Activated CD8-positive, alpha-beta memory T cell treated with anti-CD3 and anti-CD28 coated beads, Interleukin-2, amount 50 U/mL, for 1 hour (primary cell): Measurements from ENCODE around the gene OSBPL5.

Experiments used
- DNase-seq: peaks from one replicate; pipeline ENCODE4 v3.0.0-alpha.2; 2020; ENCODE audit errors: extremely low read depth

The OSBPL5 gene

DNA sequence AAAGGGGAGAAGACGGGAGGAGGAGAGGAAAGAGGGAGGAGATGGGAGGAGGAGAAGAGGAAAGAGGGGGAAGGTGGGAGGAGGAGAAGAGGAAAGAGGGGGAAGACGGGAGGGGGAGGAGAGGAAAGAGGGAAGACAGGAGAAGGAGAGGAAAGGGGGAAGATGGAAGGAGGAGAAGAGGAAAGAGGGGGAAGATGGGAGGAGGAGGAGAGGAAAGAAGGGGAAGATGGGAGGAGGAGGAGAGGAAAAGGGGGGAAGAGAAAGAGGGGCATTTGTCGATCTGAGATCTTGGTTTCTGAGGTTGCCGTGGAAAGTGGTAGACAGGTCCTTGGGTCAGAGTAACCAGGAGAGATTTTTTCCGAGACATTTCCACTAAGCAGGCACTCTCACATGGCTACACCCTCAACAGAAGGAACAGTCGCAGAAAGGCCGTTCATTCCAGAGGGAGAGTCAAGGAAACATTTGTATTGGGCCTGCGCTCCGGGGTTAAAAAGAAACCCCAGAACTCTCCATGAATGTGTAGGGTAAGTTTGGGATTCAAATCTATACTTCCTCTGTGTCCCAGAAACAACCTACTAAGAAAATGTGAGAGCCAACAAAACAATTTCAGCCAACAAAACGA lies 68.1 kb downstream of the OSBPL5 start:
- no peak for DNase-seq

DNA sequence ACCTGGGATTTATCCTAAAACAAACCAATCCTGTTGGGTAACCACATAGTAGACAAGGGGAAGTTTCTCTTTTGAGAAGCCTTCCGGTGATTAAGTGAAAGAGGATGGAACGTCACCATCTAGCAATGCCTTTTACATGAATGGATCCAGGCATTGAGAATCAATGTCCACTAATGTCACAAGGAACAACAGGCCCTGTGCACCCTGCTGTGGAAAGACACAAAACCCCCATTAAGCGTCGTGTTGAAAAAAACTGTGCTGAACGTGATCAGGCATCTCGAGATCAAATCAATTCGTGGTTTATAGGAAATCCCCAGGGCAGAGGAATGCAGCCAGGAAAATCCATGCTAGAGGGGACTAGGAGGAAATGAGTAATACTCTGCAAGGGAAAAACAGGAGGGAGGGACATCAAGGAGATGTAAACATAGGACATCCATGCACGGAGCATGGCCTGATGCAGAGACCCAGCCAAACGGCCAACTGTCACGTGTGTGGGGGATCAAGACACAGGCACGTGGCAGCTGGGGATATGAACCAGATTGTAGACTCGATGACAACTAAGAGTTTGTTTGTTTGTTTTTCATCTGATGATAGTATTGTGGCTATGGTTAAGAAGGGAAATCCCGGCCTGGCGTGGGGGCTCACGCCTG lies 69.3 kb downstream of the OSBPL5 start:
- no peak for DNase-seq

DNA sequence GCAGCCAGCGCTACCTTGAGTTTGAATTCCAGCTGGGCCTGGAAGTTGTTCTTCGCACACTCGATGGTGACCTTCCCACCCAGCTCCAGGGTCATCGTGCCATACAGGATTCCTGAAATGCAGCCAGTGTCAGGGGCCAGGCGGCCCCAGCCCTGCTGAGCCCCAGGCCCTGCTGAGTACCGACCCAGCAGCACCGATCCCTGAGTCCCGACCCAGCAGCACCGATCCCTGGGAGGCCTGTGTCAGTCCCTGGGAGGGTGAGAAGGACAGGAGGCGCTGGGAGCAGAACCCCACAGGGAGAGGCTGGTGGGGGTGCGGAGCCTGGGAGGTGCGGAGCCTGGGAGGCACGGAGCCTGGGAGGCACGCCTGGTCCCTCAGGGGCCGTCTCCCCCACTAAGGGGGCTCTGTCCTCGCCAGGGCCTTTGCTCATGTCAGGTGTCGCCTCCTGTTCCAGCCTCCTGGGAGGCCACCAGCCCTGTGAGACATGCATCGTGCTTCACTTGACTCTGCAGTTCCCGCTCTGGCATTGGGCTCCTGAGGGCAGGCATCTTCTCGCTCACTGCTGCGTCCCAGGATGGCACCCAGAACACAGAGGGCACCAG lies 70.8 kb downstream of the OSBPL5 start:
- no peak for DNase-seq

DNA sequence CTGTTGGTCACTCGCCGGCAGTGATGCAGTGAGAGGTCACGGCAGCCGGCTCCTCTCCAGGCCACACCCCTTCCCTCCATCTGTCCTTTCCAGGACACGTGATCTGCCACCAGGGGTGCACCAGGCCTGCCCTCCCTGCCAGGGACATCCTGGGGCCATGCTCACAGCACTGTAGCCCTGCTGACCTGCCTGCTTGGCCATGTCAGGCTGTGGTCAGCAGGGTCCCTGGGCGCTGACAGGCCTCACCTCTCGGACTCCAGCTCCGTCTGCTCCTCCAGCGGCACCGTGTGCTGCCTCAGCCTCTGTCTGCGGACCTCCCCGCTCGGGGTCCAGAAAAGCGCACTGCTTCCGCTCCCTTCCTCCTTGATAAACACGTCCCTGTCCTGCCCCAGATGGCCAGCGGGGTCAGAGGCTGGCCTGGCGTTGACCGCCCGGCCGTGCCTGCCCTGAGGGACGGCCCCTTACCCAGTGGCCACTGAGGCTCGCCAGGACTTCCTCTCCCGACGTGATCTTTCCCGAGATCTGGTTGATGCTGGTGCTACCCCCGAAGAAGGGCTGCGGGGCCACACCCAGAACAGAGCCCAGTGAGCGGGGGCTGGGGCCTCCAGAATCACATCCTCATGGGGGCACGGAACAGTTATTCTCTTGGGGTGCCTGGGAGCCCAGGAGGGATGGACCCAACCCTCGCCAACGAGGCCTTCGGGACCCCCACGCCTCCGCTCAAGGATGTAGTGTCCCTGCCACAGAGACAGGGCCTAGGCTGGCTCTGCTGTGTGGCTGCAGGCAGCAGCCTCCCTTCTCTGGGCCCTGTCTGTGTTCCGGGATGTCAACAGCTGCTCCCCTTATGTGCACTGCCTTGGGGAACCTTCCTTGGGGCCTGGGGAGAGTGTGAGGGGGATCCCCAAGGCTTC lies 71.6 kb downstream of the OSBPL5 start:
- no peak for DNase-seq

DNA sequence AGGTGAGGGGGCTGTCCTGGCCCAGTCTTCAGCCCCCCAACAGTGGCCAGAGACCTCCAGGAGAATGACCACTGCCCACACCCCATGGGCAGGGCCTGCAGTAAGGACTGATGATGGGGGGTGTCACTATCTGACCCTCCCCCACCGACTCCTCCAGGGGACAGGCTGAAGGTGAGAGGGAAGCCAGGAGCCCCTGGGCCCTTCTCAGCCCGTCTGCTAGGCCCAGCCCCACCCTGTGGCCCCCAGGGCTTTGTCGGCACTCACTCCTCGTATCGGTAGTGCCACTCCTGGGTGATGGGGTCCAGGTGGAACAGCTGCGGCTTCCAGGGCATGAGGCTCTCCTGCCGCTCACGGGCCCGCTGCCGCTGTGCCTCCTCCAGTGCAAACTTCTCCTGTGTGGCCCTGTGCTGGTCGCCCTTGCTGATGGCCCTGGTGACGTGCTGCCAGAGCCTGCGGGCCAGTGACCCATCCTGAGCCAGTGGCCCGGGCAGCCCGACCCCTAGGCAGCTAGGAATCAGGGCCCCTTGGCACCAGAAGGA lies 72.4 kb downstream of the OSBPL5 start:
- DNase-seq: no peak

DNA sequence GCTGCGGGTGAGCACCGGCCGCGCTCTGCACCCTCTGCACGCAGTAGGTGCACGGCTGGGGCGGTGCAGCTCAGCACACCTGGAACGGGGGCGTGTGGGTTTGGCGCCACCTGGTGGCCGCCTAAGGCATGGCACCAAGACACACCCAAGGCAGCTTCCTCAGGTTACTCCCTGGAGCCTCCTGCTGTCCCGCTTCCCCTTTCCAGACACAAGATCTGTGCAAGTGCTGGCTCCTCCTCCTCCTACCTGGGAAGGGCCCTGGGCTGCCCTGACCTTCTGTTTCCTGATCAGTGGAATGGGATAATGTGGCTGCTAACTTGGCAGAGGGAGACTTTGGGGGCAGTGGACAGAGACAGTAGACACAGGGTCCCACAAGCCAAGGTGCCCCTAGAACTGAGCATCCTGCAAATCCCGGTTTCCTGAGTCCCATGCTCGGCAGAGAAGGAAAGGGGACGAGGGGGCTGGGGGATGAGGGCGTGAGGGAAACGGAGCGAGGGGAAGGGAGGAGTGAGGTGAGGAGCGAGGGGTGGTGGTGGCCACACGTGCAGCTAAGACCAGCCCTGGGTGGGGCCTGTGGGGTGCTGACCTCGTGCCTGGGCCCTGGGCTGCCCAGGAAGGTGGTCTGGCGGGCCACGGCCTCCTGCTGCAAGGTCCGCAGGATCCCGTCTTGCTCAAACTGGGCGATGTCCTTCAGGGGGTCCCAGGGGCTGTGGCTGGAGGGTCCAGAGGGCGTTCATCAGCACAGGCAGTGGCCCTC lies 73.1 kb downstream of the OSBPL5 start:
- DNase-seq: peak; percentile 24

DNA sequence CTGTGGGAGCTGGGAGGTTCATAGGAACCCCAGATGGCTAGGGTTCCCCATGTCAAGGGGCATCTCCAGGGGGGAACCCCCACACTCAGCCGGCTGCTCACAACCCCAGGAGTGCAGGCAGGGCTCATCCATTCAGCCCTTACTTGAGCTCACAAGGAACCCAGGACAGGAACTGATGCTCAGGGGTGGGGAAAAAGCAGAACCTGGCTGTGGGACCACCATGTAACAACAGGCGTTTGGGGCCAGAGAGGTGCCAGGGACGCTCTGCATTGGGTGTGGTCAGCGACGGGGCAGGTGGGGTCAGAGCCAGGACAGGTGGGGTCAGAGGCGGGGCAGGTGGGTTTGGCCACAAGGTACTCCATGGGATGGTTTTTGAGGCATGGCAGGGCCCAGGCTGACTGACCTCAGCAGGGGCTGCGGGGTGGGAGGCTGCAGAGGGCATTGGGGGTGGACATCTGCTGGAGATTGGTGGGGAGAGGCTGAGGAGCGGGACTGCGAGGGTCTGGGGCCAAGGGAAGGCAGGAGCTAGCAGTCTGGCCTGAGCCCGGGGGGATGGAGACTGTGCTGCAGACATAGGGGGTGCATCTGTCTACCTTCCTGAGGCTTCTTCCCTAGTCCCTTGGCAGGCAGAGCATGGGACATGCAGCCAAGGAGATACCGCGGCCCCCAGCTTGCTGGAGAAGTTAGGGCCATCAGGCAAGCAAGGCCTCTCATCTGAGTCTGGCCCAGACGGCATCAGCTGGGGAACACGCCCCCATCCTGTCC lies 73.8 kb downstream of the OSBPL5 start:
- DNase-seq: no peak

DNA sequence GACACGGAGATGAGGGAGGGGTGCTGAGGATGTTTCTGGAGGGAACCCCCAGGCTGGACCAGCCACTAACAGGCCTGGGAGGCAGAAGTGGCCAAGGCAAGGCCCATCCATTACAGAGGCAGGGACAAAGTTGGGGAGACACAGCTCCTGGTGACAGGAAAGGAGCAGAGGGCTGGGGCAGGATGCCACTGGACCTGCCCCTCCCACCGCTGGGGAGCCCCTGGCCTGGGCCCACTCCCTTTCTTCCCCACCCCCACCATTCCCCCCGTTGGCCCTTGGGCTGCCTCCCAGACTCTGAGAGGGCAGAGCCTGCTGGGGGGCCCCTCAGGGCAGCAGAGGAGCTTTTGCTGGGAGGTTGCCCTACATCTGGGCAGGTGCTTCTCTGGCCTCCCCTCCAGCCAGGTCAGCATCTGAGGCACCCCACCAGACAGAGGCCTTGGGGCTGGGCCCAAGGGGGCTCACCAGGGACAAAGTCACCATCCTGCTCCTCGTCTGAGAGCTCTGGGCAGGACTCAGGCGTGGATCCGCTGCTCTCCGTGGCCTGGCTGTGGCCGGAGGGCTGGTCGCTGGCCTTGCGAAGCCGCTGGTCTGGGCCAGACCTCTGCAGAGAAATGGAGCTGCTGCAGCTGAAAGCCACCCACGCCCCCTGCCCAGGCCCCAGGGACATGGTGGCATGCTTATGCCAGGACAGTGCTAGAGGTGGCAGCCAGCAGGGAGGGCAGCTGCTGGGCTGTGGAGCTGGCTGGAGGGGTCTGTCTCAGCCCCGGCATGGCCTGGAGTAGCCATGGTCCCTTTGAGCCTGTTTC lies 74.8 kb downstream of the OSBPL5 start:
- DNase-seq: no peak

DNA sequence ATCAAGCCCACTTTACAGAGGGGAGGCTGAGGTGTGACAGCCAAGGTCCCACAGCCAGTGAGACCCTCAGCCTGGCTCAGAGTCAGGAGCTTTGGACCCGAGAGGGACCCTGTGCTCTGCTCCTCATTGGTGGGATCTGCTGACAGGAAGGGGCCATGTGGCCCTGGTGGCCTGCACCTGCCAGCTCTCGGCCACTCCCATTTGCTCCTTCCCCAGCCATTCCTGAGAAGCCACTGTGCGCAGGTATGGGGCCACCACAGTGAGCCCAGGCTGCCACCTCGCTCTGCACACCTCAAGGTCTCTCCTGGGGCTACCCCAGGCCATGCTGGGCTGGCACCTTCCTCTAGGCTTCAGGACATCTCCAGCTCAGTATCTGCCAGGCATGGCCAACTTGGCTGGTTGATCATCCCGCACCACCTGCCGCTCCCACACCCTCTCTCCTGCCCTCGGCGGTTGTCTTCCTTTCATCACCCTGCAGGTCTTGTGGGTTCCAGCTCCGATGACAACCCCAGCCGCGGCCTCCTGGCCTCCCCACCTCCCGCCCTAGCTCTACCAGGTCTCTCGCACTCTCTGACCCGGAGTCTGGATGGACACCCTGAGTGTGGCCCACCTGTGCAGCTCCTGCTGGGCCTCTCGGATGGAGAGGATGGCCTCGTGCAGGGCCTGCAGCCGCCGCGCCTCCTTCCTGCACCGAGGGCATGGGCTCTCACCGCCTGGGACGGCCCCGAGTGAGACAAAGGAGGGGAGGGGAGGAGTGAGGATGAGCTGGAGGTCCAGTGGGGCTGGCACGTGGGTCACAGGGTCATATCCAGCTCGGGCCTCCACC lies 75.7 kb downstream of the OSBPL5 start:
- no peak for DNase-seq

DNA sequence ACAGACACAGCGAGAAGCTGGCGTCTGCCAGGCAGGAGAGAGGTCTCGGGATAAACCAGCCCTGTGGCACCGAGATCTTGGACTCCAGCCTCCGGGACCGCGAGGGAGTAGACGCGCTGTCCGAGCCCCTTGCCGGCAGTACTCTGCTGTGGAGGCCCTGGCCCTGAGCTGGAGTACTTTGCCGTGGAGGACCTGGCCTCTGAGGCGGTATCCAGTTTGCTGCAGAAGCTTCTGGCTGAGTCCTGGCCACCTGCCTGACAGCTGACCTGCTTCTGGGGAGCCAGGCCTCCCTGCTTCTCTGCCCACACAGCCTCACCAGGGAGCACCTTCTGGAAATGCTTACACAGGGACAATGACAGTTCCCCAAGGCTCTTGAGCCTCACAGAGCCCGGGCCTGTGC lies 76.3 kb downstream of the OSBPL5 start:
- no peak for DNase-seq

DNA sequence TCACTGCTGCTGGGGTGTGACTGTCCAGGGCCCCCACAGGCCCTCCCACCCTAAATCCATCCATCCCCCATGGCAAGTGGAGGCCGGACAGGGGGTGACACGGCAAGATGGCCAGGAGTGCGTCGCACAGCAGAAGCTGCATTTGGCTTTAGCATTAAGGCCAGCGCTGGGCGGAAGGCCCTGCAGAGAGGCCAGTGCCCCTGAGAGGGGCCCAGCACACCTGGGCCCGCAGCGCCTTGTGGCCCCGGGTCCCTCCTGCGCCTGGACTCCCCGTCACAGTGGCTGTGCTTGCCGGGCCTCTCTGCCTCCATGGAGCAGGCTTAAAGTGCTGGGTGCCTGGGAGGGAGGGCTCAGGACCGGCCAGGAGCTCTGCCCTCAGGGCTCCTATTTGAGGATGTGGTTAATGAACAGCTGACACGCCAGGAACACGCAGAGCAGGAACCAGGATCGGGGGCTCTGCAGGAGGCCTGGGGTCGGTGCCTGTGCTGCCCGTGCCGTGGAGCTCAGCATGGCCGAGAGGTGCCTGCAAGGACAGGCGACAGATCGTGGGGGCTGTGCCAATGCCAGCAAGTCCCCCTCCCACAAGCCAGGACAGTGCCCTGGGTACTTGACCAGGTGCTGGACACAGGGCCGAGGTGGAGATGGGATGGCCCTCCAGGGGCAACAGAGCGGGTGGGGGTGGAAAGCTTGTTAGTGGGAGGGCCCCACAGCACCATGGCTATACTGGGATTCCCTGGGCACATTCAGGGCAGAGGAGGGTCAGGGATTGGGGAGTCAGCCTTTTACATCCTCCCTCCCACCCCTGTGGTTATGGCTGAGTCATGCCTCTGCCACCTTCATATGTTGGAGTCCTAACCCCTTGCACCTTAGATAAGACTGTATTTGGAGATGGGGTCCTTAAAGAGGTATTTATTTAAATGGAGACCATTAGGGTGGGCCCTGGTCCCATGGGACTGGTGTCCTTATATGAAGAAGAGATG lies 77.0 kb downstream of the OSBPL5 start:
- no peak for DNase-seq

DNA sequence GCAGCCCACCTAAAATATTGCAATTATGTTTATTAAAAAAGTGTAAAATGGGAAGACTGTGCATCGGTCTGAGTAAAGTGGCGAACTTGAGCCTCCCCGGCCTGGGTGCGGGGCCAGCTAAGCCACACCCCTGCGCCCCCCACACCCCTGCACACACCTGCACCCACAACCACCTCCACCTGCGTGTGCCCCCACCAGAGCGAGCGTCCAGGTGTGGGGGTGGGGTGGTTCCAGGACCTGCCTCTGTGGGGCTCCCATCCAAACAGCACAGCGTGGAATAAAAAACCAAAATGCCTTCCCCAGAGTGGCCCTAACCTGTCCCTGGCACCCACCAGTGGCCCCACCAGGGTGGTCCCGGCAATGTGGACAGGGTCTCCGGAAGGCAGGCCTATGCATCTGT lies 77.7 kb downstream of the OSBPL5 start:
- no peak for DNase-seq

DNA sequence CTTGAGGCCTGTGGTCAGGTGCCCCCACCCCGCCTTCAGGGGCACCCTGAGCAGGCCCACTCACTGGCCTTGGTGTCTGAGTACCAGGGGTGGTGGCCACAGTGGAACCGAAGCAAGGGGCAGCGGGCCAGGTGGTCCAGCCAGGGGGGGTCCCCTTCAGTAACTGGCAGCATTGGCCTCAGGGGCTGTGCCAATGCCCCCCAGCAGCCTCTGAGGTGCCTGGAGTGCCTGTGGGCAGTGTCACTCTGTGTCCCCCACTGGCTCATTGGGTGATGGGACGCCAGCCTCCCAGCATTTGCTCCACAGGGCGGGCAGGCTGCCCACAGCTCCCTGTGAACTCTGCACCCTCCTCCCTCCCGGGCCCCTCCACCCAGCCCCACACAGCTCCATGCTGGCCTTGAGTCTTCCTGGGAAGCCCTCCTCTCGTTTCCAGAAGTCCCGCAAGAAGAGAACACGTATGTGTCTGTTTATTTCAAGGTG lies 78.4 kb downstream of the OSBPL5 start:
- DNase-seq: no peak

DNA sequence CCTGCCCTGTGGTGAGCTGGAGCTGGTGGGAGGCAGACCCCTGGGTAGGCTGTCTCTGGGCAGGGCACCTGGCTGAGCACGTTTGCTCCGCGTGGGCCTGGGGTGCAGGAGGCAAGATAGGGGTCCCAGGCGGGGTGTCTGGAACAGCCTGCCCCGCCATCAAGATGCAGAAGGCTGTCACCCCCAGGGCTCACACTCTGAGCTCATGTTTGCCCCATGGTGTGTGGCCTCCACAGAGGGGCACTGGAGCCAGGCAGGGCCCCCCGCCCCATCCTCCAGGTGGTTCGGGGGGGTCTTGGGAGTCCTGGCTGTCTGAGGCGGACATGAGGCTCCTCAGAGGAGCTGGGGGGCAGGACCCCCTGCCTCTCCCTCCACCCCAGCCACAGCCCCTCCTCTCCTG lies 79.0 kb downstream of the OSBPL5 start:
- DNase-seq: no peak

DNA sequence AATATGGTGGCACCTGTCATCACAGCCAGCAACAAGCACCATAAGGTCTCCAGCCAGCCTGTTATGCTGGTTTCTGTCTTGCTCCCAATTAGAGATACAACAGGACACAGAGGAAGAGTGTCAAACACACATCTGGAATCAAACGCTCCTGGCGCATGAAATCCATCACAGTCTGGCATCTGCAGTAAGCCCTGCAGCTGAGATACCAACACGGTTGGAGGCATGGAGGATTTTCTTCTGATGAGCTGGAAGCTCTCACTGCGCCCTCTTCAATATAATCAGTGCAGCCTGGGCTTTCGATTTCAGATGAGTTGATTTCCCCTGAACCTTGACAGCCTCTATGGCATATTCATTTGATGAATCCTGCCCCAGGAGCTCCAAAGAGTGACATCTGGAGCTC lies 80.1 kb downstream of the OSBPL5 start:
- DNase-seq: no peak

DNA sequence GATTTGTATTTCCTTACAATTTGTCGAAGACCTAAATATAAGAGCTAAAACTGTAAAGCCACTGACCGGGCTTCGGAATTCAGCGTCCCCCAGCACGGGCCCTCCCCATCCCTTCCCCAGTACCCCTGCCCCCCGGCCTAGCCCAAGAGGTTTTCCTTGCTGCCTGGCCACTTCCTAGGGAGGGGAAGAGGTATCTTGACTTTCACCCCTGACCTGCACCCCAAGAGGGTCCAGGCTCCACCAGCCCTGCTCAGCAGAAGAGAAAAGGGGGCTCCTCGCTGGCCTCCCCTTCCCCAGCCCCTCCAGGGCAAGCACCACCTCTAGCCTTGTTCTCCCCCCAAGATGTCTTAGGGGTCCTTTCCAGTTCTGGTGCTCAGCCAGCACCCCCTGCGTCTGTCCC lies 81.8 kb downstream of the OSBPL5 start:
- DNase-seq: no peak

DNA sequence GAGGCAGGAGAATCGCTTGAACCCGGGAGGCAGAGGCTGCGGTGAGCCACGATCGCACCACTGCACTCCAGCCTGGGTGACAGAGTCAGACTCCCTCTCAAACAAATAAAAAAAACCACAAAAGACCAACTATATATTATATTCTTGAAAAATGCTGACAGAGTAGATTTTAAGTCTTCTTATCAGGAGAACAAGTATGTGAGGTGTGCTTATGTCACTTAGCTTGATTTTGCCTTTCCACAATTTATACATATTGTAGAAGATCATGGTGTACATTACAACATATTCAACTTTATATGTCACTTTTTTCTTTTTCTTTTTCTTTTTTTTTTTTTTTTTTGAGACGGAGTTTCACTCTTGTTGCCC lies 83.7 kb downstream of the OSBPL5 start:
- DNase-seq: no peak
